ENCODE data around the gene KCNK5. TPM values are rescaled to one million over a fixed set of nuclear protein-coding genes. Genes with fewer than 3 reads are reported as not detected.

KCNK5 gene
- total and polyA plus RNA-seq, 2 donors (not counting 1 experiment from before 2014, with no cell fraction given) = 0.07 TPM; not detected in 1

- Histone ChIP-seq H3K79me2 (ENCODE audit: control insufficient read depth, insufficient read depth, low read length) (no peaks in the 10 kb centered on the region), H3K36me3 (replicated peaks in 1 of 2; ENCODE audit: control extremely low read depth in 1 of 2, control insufficient read depth in 1 of 2, extremely low read depth in 1 of 2, insufficient read depth in 2 of 2, low read length in 1 of 2) (no peaks in the 10 kb centered on the region), H3K27me3 (replicated peaks in 1 of 4; ENCODE audit: control extremely low read depth in 1 of 4, control insufficient read depth in 3 of 4, insufficient read depth in 4 of 4, low read length in 3 of 4) (peaks cover 0 to 11% (median 0%) of the 10 kb centered on the region in 4 experiments), H3K9ac (ENCODE audit: low read length) (no peak overlapping the region), H2AFZ (ENCODE audit: insufficient read depth, low read depth, low read length, poor library complexity, severe bottlenecking) (no peak overlapping the region), H3K27ac (ENCODE audit: low read length in 2 of 2) (no peak overlapping the region), H4K20me1 (ENCODE audit: control insufficient read depth, insufficient read depth, low read length, poor library complexity, severe bottlenecking) (no peaks in the 10 kb centered on the region), H3K4me3 (ENCODE audit: control extremely low read depth in 1 of 5, extremely low read depth in 1 of 5, insufficient read depth in 1 of 5, low read depth in 2 of 5, low read length in 4 of 5) (no peak overlapping the region), H3K4me1 (ENCODE audit: control insufficient read depth in 2 of 2, insufficient read depth in 2 of 2, low read length in 2 of 2) (no peaks in the 10 kb centered on the region), H3K9me3 (ENCODE audit: control extremely low read depth in 1 of 3, control insufficient read depth in 2 of 3, insufficient read depth in 1 of 3, low read length in 2 of 3) (peaks cover 0 to 3% (median 0%) of the 10 kb centered on the region in 3 donors), H3K4me2 (replicated peaks; ENCODE audit: low read depth, low read length, poor library complexity, severe bottlenecking) (no peak overlapping the region)
- H3K27me3 Mint-ChIP-seq = peaks cover 38% of the 10 kb centered on the region
- no peak for DNase-seq
- ATAC-seq (ENCODE audit: low read depth) = no peak
- 85% methylated on average over 3 of the region's 3 CpGs for WGBS (ENCODE audit: insufficient coverage)
- no peak for TF ChIP-seq EZH2 (IDR thresholded peaks at IDR 0.05; ENCODE audit: borderline replicate concordance, insufficient read depth, low read depth, low read length, poor library complexity, severe bottlenecking)
- TF ChIP-seq CTCF (IDR thresholded peaks at IDR 0.05) = no peak
- intact Hi-C loops (cut with micrococcal nuclease) = no loop called here
- no peaks in the 10 kb centered on the region for H3K9me3 Mint-ChIP-seq (ENCODE audit: insufficient read depth)
- H3K4me1 Mint-ChIP-seq = peaks cover 1% of the 10 kb centered on the region
- no peak overlapping the region for H3K4me3 Mint-ChIP-seq
- no peak overlapping the region for H3K27ac Mint-ChIP-seq
- CTCF ChIA-PET = no interaction called here
- POLR2A ChIA-PET = no interaction called here
These were observed 8.2 kb downstream of the KCNK5 start for GRCh38 chr6:39221115-39221514.

GRCh38 chr6:39218868-39219567 lies 10.3 kb downstream of the KCNK5 start:
- Histone ChIP-seq H3K9me3 (ENCODE audit: control extremely low read depth in 1 of 3, control insufficient read depth in 2 of 3, insufficient read depth in 1 of 3, low read length in 2 of 3) (peaks cover 0 to 3% (median 0%) of the 10 kb centered on the region in 3 donors), H3K4me1 (ENCODE audit: control insufficient read depth in 2 of 2, insufficient read depth in 2 of 2, low read length in 2 of 2) (no peaks in the 10 kb centered on the region), H3K79me2 (ENCODE audit: control insufficient read depth, insufficient read depth, low read length) (no peaks in the 10 kb centered on the region), H3K9ac (ENCODE audit: low read length) (no peak overlapping the region), H2AFZ (ENCODE audit: insufficient read depth, low read depth, low read length, poor library complexity, severe bottlenecking) (no peak overlapping the region), H3K36me3 (replicated peaks in 1 of 2; ENCODE audit: control extremely low read depth in 1 of 2, control insufficient read depth in 1 of 2, extremely low read depth in 1 of 2, insufficient read depth in 2 of 2, low read length in 1 of 2) (no peaks in the 10 kb centered on the region), H4K20me1 (ENCODE audit: control insufficient read depth, insufficient read depth, low read length, poor library complexity, severe bottlenecking) (no peaks in the 10 kb centered on the region), H3K4me2 (replicated peaks; ENCODE audit: low read depth, low read length, poor library complexity, severe bottlenecking) (no peak overlapping the region), H3K27me3 (replicated peaks in 1 of 4; ENCODE audit: control extremely low read depth in 1 of 4, control insufficient read depth in 3 of 4, insufficient read depth in 4 of 4, low read length in 3 of 4) (no peaks in the 10 kb centered on the region), H3K27ac (ENCODE audit: low read length in 2 of 2) (no peak overlapping the region), H3K4me3 (ENCODE audit: control extremely low read depth in 1 of 5, extremely low read depth in 1 of 5, insufficient read depth in 1 of 5, low read depth in 2 of 5, low read length in 4 of 5) (no peak overlapping the region)
- H3K4me3 Mint-ChIP-seq = no peak overlapping the region
- H3K27me3 Mint-ChIP-seq = peaks cover 28% of the 10 kb centered on the region
- POLR2A ChIA-PET = no interaction called here
- no peaks in the 10 kb centered on the region for H3K4me1 Mint-ChIP-seq
- CTCF ChIA-PET = no interaction called here
- WGBS (ENCODE audit: insufficient coverage) = 74% methylated on average over 2 of the region's 5 CpGs
- TF ChIP-seq EZH2 (IDR thresholded peaks at IDR 0.05; ENCODE audit: borderline replicate concordance, insufficient read depth, low read depth, low read length, poor library complexity, severe bottlenecking) = no peak
- no peak for TF ChIP-seq CTCF (IDR thresholded peaks at IDR 0.05)
- ATAC-seq (ENCODE audit: low read depth) (no peak), DNase-seq (no peak)
- no peak overlapping the region for H3K27ac Mint-ChIP-seq
- intact Hi-C loops (cut with micrococcal nuclease) = no loop called here
- no peaks in the 10 kb centered on the region for H3K9me3 Mint-ChIP-seq (ENCODE audit: insufficient read depth)
